ENCODE results near the gene IFT25. TPM values are rescaled to one million over a fixed set of nuclear protein-coding genes. Genes with fewer than 3 reads are reported as not detected.
A peak's percentile ranks its signal among the peaks of the same experiment; 100 is the strongest.
"Not testable (repeated sequence)": the region's sequence is repeated elsewhere in the genome, so short reads cannot be mapped to it uniquely, and the experiment has no call there.

The IFT25 gene
- total RNA-seq, result 10 to 100 TPM; 15.7 to 17.9 TPM
- long read RNA-seq, transcript HSPB11-201 (6 exons, 915 nt), result major isoform, 5 of 8 reads
- long read RNA-seq, partial matches to known transcripts, result 0 of 8 reads
- long read RNA-seq, other reads (novel, unspliced or antisense), result 2 of 8 reads

DNA sequence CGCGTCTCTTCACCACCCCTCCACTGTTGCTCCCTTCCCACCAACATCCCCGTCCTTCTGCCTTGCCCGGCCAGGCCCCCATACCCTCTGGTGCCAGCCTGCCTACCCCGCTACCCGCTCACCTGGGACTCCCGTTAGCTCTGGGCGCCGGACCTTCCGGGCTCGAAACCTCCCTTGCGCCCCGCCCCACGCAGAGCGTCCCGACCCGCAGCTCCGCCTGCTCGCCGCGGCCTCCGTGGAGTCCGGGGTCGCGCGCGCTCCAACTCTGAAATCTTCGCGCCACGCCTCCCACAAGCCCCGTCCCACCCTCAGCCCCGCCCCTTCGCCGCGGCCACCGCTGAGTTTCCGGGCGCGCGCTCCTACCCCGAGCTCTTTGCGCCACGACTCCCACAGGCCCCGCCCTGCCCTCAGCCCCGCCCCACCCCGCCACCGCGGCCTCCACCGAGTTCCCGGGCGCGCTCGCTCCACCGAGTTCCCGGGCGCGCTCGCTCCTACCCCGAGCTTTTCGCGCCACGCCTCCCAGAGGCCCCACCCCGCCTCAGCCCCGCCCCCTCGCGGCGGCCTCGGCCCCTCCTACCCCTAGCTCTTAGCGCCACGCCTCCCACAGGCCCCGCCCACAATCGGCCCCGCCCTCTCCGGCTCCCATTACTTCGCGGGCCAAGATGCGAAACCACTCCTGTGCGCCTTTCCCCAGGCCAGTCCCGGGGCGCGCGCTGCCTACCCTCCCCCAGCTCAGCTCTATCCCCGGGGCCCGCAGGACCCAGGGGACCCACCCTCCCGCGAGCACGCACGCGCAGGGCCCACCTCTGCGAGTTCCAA, at the start of gene IFT25:
Gene IFT25, minus strand, starts transcription at position 267 of the 819 bp plus-strand sequence. CDS start 5,617 bp downstream, outside the sequence.
- peak; percentile 88 for ATAC-seq
- intact Hi-C loops (cut with DNase I, micrococcal nuclease), result no loop called here
- peak; percentile 94 to 99 for DNase-seq

DNA sequence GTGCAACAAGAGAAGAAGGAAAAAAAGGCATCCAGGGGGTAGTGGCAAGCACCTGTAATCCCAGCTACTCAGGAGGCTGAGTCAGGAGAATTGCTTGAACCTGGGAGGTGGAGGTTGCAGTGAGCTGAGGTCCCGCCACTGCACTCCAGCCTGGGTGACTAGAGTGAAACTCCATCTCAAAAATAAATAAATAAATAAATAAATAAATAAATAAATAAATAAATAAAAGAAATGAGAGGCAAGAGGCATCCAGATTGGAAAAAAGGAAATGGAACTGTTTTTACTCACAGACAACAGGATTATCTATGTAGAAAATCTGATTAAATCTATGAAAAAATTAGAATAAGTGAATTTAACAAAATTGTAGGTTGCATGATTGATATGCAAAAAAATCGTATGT, 49.0 kb upstream of the IFT25 start:
- DNase-seq; ATAC-seq; intact Hi-C loops (cut with DNase I, micrococcal nuclease): not testable (repeated sequence)

DNA sequence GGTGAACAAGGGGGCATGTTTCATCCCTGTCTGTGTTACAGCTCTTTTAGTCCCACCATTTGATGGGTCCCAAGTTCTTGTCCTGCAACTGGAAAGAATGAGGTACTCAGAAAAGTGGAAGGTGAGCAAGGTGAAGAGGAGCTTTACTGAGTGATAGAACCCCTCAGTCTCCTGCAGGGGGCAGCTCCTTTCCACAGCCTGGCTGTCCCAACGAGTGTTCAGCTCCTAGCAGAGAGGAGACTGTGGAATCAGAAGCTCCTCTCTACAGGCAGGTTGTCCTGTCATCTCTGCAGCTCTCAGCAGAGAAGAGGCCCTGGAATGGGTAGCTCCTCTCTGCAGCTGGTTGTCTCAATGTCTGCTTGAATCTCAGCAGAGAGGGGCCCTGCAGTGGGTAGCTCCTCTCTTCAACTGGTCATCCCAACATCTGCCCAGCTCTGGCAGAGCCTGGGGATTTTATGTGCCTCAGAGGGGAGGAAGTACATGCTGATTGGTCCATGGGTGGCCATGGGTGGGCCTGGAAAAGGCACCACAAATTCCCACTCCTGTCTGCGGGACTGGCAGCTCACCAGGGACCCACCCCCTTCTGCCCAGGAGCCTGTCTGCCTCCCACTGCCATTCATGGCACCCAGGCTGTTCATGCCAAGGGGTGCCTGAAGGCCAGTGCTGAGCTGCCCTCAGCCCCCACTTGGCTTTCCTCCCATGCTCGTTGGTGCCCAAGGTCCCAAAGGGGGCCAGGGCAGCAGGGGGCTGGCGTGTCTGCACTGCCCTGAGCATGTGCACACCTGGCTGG, 46.8 kb upstream of the IFT25 start:
- intact Hi-C loops (cut with DNase I, micrococcal nuclease), result no loop called here
- peak; percentile 63 for ATAC-seq

DNA sequence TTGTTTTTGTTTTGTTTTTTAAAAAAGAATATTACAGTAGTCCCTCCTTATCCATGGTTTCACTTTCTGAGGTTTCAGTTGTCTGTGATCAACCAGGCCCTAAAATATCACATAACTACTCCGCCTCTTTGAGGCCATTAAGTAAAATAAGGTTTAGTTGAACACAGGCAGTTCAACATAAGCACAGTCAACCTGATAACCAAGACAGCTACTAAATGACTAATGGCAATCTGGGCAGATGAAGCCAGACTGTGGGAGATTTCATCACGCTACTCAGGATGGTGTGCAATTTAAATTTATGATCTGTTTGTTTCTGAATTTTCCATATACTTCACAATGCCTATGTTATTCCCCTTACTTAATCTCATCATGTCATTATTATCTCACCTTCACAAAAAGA, 42.4 kb upstream of the IFT25 start:
- intact Hi-C loops (cut with DNase I, micrococcal nuclease), result no loop called here
- no peak for DNase-seq
- ATAC-seq, result no peak

More for the DNA sequence above, 46.8 kb upstream of the IFT25 start:
- peak in 1 of 2 donors; percentile 14 for DNase-seq

DNA sequence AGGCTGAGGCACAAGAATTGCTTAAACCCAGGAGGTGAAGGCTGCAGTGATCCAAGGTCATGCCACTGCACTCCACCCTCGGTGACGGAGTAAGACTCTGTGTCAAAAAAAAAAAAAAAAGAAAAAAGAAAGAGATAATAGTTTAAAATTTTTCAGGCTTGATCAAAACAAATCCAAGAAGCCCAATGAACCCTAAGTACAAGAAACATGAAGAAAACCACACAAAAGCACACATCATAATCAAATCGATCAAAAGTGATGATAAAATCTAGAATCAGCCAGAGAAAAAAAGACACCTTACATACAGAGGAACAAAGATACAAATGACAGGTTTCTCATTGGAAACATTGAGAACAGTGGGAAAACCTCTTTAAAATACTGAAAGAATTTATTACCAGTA, 41.0 kb upstream of the IFT25 start:
- intact Hi-C loops (cut with DNase I, micrococcal nuclease), result no loop called here
- ATAC-seq (no peak), DNase-seq (no peak)

DNA sequence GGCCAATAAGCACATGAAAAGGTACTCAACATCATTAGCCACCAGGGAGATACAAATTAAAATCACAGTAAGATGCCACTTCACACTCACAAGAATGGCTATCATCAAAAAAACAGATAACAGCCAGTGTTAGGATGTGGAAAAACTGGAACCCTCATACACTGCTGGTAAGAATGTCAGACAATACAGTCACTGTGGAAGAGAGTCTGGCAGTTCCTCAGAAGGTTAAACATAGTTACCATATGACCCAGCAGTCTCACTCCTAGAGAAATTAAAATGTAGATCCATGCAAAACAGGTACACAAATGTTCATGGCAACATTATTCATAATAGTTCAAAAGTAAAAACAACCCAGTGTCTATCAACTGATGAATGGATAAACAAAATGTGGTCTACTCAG, 39.2 kb upstream of the IFT25 start:
- no peak for DNase-seq
- no peak for ATAC-seq
- intact Hi-C loops (cut with DNase I, micrococcal nuclease), result no loop called here

DNA sequence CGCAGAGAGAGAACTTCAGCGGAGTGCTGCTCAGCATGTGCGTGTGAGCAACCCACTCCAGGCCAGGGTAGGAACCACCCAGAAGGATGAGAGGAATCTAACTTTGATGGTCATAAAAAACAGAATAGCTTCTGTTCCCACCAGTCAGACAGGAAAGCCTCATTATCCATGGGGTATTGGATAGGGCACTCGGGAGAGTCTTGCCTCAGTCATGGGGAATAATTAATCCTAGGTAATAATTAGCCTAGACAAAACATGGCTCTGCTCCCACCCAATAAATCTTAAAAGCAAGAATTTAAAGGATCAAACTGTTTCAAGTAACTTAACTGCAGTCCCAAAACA, 37.2 kb upstream of the IFT25 start:
- peak; percentile 29 for ATAC-seq
- DNase-seq, result no peak
- intact Hi-C loops (cut with DNase I, micrococcal nuclease), result no loop called here

DNA sequence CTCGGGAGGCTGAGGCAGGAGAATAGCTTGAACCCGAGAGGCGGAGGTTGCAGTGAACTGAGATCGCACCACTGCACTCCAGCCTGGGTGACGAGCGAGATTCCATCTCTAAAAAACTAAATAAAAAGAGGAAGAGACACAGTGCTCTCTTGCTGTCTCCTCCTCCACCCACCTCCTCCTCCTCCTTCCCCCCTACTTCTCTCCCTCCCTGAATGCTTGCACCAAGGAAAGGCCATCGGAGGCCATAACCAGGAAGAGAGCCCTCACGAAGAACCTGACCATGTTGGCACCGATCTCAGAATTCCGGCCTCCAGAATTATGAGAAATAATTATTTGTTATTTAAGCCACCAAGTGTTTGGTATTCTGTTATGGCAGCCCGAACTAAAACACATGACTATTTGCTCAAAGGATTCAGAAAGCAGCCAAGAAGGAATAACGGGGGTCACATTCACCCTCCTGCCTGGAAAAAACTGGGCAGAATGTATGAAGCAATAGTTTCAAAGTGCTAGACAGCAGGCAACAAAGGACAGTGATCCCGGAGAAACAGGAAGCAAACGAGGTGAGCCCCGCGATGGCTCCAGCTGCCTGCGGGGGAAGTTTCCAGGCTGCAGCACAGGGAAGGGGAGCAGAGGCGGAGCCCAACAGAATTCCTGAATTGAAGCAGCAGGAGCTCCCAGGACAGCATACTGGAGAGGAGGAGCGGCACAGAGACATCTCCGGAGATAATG, 36.7 kb upstream of the IFT25 start:
- DNase-seq, result peak; percentile 21 to 30
- intact Hi-C loops (cut with DNase I, micrococcal nuclease), result no loop called here
- peak; percentile 62 for ATAC-seq

DNA sequence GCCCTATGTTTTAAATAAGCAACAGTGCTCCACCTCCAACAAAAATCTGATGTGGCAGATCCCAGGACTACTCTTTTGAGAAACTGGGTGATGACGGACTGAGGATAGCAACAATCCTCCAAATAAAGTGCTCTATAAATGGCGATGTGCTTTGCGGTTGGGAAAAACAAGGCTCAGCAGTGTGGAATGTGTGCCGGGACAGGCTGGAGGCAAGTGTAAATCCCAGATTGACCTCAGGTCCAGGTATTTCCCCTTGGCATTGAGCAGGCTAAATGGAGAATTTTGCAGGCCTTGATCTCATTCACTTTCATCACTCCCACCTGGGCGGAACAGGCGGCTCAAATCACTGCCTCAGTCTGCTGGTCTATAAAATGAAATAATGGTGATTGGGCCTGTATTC, 35.7 kb upstream of the IFT25 start:
- ATAC-seq (no peak), DNase-seq (no peak)
- intact Hi-C loops (cut with DNase I, micrococcal nuclease), result no loop called here

DNA sequence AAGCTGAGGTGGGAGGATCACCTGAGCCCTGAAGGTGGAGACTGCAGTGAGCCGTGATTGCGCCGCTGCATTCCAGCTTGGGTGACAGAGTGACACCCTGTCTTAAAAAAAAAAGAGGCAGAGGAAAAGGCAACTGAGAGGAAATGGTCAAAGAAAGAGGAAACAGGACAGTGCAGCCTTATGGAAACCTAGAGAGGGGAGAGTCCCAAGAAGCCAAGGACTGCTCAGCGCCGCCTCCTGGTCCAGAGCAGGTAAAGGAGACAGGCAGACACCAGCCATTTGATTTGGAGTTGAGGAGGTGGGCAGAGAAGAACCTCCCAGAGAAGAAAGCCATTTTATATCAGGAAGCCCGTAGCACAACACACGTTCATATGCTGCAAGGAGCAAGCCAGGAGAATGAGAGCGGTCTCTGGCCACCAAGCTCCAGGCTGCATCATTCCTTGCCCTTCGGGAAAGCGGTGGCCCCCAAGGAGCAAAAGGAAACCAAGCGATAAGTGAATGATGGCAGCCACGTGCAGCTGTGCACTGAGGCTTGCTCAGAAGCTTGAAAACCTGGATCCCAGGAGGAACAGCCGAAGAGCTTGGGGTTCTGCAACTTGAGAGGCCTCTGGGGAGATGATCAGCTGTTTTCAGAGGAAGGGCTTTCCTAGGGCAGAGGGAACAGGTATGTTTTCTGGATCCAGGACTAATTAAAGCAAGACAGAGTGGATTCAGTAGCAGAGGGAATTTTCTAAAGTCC, 34.4 kb upstream of the IFT25 start:
- intact Hi-C loops (cut with DNase I, micrococcal nuclease), result no loop called here
- no peak for ATAC-seq
- no peak for DNase-seq

DNA sequence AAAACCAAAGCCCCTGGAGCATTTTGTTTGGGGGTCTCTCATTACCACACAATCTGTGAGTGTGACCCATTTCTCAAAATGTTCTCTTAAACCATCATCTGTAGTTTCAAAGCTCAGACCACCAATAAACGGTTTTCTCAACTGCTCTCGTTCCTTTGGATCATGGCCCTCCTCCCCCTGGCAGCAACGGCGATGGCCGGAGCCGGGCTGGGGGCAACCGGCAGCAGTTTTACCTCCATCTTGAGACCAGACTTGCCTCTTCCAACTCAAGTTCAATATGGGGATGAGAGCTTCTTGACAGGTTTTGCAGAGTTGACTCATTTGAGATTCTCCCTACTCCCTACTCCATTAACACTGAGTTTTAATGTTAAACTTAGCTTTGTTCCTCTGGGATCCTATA, 30.4 kb upstream of the IFT25 start:
- intact Hi-C loops (cut with DNase I, micrococcal nuclease), result no loop called here
- ATAC-seq (no peak), DNase-seq (no peak)

DNA sequence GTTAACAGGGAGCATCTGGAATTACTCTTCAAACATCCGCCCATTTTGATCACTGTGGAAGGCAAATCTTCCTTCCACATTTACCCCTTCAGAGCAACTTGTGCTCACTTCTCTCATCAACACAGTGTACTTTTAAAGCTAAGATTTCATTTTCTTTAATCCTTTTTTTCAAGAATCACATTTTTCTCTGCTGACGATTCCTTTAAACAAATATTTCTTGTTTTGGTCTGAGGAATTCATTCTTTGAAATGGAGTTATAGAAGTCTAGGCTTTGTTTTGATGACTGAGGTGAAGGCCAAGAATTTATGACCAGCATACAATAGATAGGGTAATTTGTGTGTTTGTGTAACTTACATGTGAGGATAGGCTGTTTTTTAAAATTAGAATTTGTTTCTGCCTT, 26.2 kb upstream of the IFT25 start:
- DNase-seq (no peak), ATAC-seq (no peak)
- intact Hi-C loops (cut with DNase I, micrococcal nuclease), result no loop called here

DNA sequence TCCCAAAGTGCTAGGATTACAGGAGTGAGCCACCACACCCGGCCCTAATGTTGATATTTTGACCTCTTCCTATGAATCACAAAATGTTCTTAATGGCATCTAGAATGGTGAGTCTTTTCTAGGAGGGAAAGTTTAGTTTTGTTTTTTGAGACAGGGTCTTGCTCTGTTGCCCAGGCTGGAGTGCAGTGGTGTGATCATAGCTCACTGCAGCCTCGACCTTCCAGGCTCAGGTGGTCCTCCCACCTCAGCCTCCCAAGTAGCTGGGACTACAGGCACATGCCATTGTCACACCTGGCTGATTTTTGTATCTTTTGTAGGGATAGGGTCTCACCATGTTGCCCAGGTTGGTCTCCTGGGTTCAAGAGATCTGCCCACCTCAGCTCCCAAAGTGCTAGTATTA, 23.8 kb upstream of the IFT25 start:
- not testable (repeated sequence) for DNase-seq, ATAC-seq
- intact Hi-C loops (cut with DNase I, micrococcal nuclease), result loop anchor here in 1 of 2 donors (10.0 kb wide), 1 partner anchor 65 kb away; no protein-coding TSS in a partner anchor

DNA sequence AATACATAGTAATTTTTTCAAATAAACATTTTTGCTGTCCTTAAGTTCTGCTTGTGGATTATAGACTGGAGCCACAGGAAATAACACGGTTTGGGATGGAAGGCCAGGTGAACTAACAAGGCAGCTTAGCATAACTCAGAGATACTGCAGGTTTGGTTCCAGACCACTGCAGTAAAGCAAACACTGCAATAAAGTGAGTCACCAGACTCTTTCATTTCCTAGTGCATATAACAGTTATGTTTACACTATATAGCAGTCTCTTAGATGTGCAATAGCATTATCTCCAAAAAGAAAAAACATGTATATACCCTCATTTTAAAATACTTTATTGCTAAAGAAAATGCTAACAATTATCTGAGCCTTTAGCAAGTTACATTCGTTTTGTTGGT, 22.6 kb upstream of the IFT25 start:
- peak; percentile 99 for ATAC-seq
- no peak for DNase-seq
- intact Hi-C loops (cut with DNase I, micrococcal nuclease), result loop anchor here in 1 of 2 donors (10.0 kb wide), 1 partner anchor 67 kb away; no protein-coding TSS in a partner anchor

DNA sequence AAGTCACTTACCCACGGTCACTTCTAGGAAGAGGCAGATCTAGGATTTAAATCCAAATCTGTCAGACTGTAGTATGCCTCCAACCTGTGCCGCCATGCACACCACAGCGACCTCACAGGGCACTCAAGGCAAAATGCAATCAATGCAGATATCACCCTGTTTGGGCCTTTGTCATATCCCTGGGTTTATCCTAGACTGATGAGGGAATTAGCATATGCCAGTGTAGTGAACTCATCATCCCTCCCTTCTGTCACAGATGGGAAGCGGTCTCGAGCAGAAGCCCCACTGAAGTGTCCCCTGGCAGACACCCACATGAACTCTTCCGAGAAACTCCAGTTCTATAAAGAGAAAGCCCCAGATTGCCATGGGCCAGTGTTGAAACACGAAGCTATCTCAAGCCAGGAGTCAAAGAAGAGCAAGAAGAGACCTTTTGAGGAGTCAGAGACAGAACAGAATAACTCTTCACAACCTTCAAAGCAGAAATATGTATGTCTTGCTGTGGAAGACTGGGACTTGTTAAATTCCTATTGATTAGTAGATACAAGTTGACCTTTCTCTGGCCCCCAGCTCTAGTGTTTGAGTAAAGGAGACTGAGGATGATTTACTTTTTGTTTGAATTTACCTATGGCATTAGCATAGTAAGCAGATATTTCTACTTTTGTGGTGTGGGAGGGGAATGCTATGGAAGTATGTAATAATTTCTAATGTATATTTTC, 22.1 kb upstream of the IFT25 start:
- intact Hi-C loops (cut with DNase I, micrococcal nuclease), result loop anchor here in 1 of 2 donors (10.0 kb wide), 1 partner anchor 67 kb away; no protein-coding TSS in a partner anchor
- ATAC-seq, result no peak
- DNase-seq, result no peak

DNA sequence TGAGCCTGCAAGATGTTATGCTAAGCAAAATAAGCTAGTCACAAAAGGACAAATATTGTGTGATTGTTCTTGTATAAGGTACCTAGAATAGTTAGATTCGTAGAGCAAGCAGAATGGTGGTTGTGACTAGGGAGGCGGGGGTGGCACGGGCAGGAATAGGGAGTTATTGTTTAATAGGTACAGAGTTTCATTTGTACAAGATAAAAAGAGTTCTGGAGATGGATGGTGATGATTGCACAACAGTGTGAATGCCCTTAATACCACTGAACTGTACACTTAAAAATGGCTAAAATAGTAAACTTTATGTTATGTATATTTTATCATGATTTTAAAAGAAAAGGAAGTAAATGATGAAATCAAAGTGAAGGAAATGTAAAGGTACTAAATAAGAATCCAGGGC, 21.3 kb upstream of the IFT25 start:
- DNase-seq (no peak), ATAC-seq (no peak)
- intact Hi-C loops (cut with DNase I, micrococcal nuclease), result loop anchor here in 1 of 2 donors (10.0 kb wide), 1 partner anchor 68 kb away; no protein-coding TSS in a partner anchor

DNA sequence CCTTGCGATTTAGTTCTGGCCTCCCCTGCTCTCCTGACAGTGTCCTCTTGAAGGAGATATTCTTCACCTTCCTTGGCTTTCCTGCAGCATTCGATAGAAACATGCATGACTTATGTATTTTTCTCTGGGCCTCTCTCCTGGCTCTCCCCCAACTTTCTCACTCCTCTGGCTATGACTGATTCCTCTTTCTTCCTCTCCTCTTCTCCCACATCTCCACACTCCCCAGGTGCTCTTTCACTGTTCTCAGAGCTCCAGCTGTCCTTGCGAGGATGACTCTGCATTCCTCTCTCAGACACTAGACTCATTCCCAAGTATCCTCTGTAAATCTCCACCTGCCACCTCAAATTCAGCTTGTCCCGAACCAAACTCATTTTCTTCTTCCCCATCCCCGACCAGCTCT, 18.6 kb upstream of the IFT25 start:
- DNase-seq (no peak), ATAC-seq (no peak)
- intact Hi-C loops (cut with DNase I, micrococcal nuclease), result loop anchor here in 1 of 2 donors (5.0 to 10.0 kb wide), 2 partner anchors 71 to 92 kb away; no protein-coding TSS in a partner anchor

DNA sequence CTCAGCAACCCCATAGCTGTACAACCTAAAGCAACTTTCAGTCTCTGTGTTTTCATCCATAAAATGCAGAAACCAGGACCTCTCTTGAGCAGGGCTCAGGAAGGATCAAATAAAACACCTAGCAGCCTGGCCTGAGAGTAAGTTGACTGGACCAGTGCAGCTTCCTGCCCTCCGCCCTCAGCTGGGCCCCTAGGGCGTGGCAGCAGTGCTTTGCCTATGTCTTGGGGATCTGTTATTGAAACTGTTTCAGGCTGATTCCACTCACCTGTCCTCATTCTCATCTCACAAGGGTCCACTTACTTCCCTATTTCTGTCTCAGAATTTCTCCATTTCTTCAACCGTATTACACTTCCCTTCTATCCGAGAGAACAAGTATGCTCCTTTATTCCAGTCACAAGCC, 18.0 kb upstream of the IFT25 start:
- DNase-seq, result no peak
- intact Hi-C loops (cut with DNase I, micrococcal nuclease), result loop anchor here in 1 of 2 donors (5.0 to 10.0 kb wide), 2 partner anchors 71 to 91 kb away; no protein-coding TSS in a partner anchor
- ATAC-seq, result peak; percentile 23

All from left colon (tissue), 2 donors.